ENCODE results near the gene CCDC3.

CCDC3 gene

DNA sequence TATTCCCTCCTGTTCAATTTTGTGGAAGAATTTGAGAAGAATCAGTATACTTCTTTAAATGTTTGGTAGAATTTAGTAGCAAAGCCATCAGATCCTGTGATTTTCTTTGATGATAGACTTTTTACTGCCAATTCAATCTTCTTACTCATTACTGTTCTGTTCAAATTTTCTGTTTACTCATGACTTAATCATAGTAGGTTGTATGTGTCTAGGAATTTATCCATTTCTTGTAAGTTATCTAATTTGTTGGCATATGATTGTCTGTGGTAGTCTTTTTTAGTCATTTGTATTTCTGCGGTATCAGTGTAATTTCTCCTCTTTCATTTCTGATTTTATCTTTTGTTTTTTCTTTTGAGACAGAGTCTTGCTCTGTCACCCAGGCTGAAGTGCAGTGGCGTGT, 87.4 kb downstream of the CCDC3 start:
- no peak overlapping the region for H3K9ac ChIP-seq (ENCODE audit: low read length)
- no peak overlapping the region for H2AFZ ChIP-seq (ENCODE audit: low read length)
- H3K79me2 ChIP-seq (ENCODE audit: insufficient read depth, low read length) = no peaks in the 10 kb centered on the region
- no peak overlapping the region for H3K4me3 ChIP-seq (ENCODE audit: low read depth, low read length, poor library complexity, severe bottlenecking)
- H3K36me3 ChIP-seq (ENCODE audit: insufficient read depth, low read length) = no peaks in the 10 kb centered on the region
- H3K27me3 ChIP-seq (ENCODE audit: insufficient read depth, low read length) = no peaks in the 10 kb centered on the region
- H3K9me3 ChIP-seq (ENCODE audit: low read length) = no peaks in the 10 kb centered on the region
- no peak overlapping the region for H3K4me2 ChIP-seq (ENCODE audit: low read length)
- TF ChIP-seq, protein P1, sequence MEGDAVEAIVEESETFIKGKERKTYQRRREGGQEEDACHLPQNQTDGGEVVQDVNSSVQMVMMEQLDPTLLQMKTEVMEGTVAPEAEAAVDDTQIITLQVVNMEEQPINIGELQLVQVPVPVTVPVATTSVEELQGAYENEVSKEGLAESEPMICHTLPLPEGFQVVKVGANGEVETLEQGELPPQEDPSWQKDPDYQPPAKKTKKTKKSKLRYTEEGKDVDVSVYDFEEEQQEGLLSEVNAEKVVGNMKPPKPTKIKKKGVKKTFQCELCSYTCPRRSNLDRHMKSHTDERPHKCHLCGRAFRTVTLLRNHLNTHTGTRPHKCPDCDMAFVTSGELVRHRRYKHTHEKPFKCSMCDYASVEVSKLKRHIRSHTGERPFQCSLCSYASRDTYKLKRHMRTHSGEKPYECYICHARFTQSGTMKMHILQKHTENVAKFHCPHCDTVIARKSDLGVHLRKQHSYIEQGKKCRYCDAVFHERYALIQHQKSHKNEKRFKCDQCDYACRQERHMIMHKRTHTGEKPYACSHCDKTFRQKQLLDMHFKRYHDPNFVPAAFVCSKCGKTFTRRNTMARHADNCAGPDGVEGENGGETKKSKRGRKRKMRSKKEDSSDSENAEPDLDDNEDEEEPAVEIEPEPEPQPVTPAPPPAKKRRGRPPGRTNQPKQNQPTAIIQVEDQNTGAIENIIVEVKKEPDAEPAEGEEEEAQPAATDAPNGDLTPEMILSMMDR (IDR thresholded peaks at IDR 0.05; ENCODE audit: low read length) = no peak
- no peak for TF ChIP-seq EZH2 (IDR thresholded peaks at IDR 0.05; ENCODE audit: borderline replicate concordance, low read length)
- H3K4me1 ChIP-seq (ENCODE audit: insufficient read depth, low read length, severe bottlenecking) = no peaks in the 10 kb centered on the region
- H3K27ac ChIP-seq (ENCODE audit: low read depth, low read length, poor library complexity, severe bottlenecking) = no peak overlapping the region
- H4K20me1 ChIP-seq (ENCODE audit: insufficient read depth, low read length) = no peaks in the 10 kb centered on the region
- no peaks in the 10 kb centered on the region for H3K9me2 ChIP-seq (ENCODE audit: low read depth, low read length)
- no peaks in the 10 kb centered on the region for H3F3A ChIP-seq (ENCODE audit: insufficient read depth, low read length)

DNA sequence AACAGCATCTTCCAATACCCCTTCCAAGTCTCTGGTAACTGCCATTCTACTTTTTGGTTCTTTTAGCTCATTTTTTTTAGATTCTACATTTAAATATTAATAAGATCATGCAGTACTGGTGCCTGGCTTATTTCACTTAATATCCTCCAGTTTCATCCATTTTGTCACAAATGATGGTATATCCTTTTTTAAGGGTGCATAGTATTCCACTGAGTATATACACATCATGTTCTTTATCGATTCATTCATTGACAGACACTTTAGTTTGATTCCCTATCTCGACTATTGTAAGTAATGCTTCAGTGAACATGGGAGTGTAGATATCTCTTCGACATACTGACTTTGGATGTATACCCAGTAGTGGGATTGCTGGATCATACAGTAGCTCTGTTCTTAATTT, 89.7 kb downstream of the CCDC3 start:
- Histone ChIP-seq H3K79me2 (ENCODE audit: insufficient read depth, low read length) (no peaks in the 10 kb centered on the region), H3K27ac (ENCODE audit: low read depth, low read length, poor library complexity, severe bottlenecking) (no peak overlapping the region), H3K36me3 (ENCODE audit: insufficient read depth, low read length) (no peaks in the 10 kb centered on the region), H4K20me1 (ENCODE audit: insufficient read depth, low read length) (no peaks in the 10 kb centered on the region), H3K4me3 (ENCODE audit: low read depth, low read length, poor library complexity, severe bottlenecking) (no peak overlapping the region), H3K4me2 (ENCODE audit: low read length) (no peak overlapping the region), H3K9ac (ENCODE audit: low read length) (no peak overlapping the region), H3K9me3 (ENCODE audit: low read length) (no peaks in the 10 kb centered on the region), H2AFZ (ENCODE audit: low read length) (no peak overlapping the region), H3K27me3 (ENCODE audit: insufficient read depth, low read length) (no peaks in the 10 kb centered on the region), H3K4me1 (ENCODE audit: insufficient read depth, low read length, severe bottlenecking) (no peaks in the 10 kb centered on the region), H3F3A (ENCODE audit: insufficient read depth, low read length) (no peaks in the 10 kb centered on the region), H3K9me2 (ENCODE audit: low read depth, low read length) (no peaks in the 10 kb centered on the region)
- TF ChIP-seq, protein P1 (IDR thresholded peaks at IDR 0.05; ENCODE audit: low read length) = no peak
- no peak for TF ChIP-seq EZH2 (IDR thresholded peaks at IDR 0.05; ENCODE audit: borderline replicate concordance, low read length)

DNA sequence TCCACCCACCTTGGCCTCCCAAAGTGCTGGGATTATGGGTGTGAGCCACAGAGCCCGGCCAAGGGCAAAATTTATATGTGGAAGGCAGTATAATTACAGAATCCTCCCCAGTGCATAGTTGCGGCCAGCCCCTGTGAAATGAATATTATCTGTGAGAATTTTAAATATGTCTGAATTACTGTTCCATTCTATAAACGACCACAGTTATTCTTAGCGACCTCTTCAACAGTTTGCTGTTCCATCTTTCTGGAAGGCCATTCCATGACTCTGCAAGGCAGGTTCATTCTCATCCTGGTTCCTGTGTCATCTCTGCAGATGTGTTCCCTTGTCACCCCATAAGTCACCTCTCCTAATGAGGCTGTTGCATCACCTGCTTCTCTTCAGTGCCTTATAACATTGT, 90.7 kb downstream of the CCDC3 start:
- no peaks in the 10 kb centered on the region for H3K36me3 ChIP-seq (ENCODE audit: insufficient read depth, low read length)
- H3K9me2 ChIP-seq (ENCODE audit: low read depth, low read length) = no peaks in the 10 kb centered on the region
- H3K79me2 ChIP-seq (ENCODE audit: insufficient read depth, low read length) = no peaks in the 10 kb centered on the region
- H4K20me1 ChIP-seq (ENCODE audit: insufficient read depth, low read length) = no peaks in the 10 kb centered on the region
- H3K27me3 ChIP-seq (ENCODE audit: insufficient read depth, low read length) = no peaks in the 10 kb centered on the region
- H3K27ac ChIP-seq (ENCODE audit: low read depth, low read length, poor library complexity, severe bottlenecking) = no peak overlapping the region
- no peaks in the 10 kb centered on the region for H3K9me3 ChIP-seq (ENCODE audit: low read length)
- no peak overlapping the region for H3K4me2 ChIP-seq (ENCODE audit: low read length)
- no peaks in the 10 kb centered on the region for H3F3A ChIP-seq (ENCODE audit: insufficient read depth, low read length)
- H3K4me3 ChIP-seq (ENCODE audit: low read depth, low read length, poor library complexity, severe bottlenecking) = no peak overlapping the region
- TF ChIP-seq, protein P1 (IDR thresholded peaks at IDR 0.05; ENCODE audit: low read length) = no peak
- TF ChIP-seq EZH2 (IDR thresholded peaks at IDR 0.05; ENCODE audit: borderline replicate concordance, low read length) = no peak
- H3K4me1 ChIP-seq (ENCODE audit: insufficient read depth, low read length, severe bottlenecking) = no peaks in the 10 kb centered on the region
- H2AFZ ChIP-seq (ENCODE audit: low read length) = no peak overlapping the region
- H3K9ac ChIP-seq (ENCODE audit: low read length) = no peak overlapping the region

Measured in OCI-LY1 (cell line).